ENCODE results near the gene SNX3.
"Not testable (repeated sequence)": the region's sequence is repeated elsewhere in the genome, so short reads cannot be mapped to it uniquely, and the experiment has no call there.

SNX3 gene

GRCh38 chr6:108260809-108261569 is at the start of gene SNX3:
TSS of gene SNX3 (minus strand) at chr6:108261040. CDS start at chr6:108260921, 119 bp downstream.
- peak; percentile 96 for DNase-seq

GRCh38 chr6:108309844-108310243 is 49.0 kb upstream of the SNX3 start:
- DNase-seq, result no peak

- not testable (repeated sequence) for DNase-seq
These were observed 47.8 kb upstream of the SNX3 start for GRCh38 chr6:108308641-108309040.

- no peak for DNase-seq
These were observed 43.8 kb upstream of the SNX3 start for GRCh38 chr6:108304646-108305045.

- DNase-seq, result no peak
These were observed 41.5 kb upstream of the SNX3 start for GRCh38 chr6:108302386-108302785.

GRCh38 chr6:108295676-108296075 is 34.8 kb upstream of the SNX3 start:
- DNase-seq, result no peak

- peak; percentile 96 for DNase-seq
These were observed 34.1 kb upstream of the SNX3 start, which contains the start of gene AFG1L for GRCh38 chr6:108294727-108295625. TSS of gene AFG1L (plus strand) at chr6:108295054. CDS start at chr6:108295080, 26 bp downstream.

- no peak for DNase-seq
These were observed 33.5 kb upstream of the SNX3 start for GRCh38 chr6:108294297-108294726.

GRCh38 chr6:108293527-108294296 is 32.9 kb upstream of the SNX3 start:
- DNase-seq, result no peak

- not testable (repeated sequence) for DNase-seq
These were observed 31.7 kb upstream of the SNX3 start for GRCh38 chr6:108292561-108292960.

GRCh38 chr6:108291091-108291490 is 30.3 kb upstream of the SNX3 start:
- DNase-seq, result no peak

- no peak for DNase-seq
These were observed 27.9 kb upstream of the SNX3 start for GRCh38 chr6:108288742-108289141.

- DNase-seq, result no peak
These were observed 26.5 kb upstream of the SNX3 start for GRCh38 chr6:108287373-108287772.

GRCh38 chr6:108286366-108286765 is 25.5 kb upstream of the SNX3 start:
- DNase-seq, result no peak

- DNase-seq, result no peak
These were observed 24.5 kb upstream of the SNX3 start for GRCh38 chr6:108285381-108285780.

- DNase-seq, result no peak
These were observed 17.0 kb upstream of the SNX3 start for GRCh38 chr6:108277831-108278230.

GRCh38 chr6:108277295-108277694 is 16.5 kb upstream of the SNX3 start:
- no peak for DNase-seq

- DNase-seq, result no peak
These were observed 15.1 kb upstream of the SNX3 start for GRCh38 chr6:108275976-108276375.

- DNase-seq, result no peak
These were observed 13.7 kb upstream of the SNX3 start for GRCh38 chr6:108274546-108274945.

GRCh38 chr6:108269955-108270354 is 9.1 kb upstream of the SNX3 start:
- not testable (repeated sequence) for DNase-seq

- no peak for DNase-seq
These were observed 8.0 kb upstream of the SNX3 start for GRCh38 chr6:108268845-108269244.

GRCh38 chr6:108263371-108263770 is 2.5 kb upstream of the SNX3 start:
- no peak for DNase-seq

Data from activated effector memory CD4-positive, alpha-beta T cell treated with anti-CD3 and anti-CD28 coated beads, Interleukin-2, amount 50 U/mL, for 16 hours (primary cell).